Keratinocyte (primary cell): ENCODE measurements around the gene ENDOU. TPM values are rescaled to one million over a fixed set of nuclear protein-coding genes. Genes with fewer than 3 reads are reported as not detected.

Experiments
- DNase-seq: peaks from one replicate; pipeline ENCODE4 v3.0.0-alpha.2; 2011; ENCODE audit warnings: low read depth, missing footprints, low spot score
- FAIRE-seq: peaks from 2 replicates; lab custom pipeline; 2011; peaks lifted over from hg19 to GRCh38; lab: Jason Lieb, UNC
- H2AFZ ChIP-seq: 2 replicates; pipeline ENCODE4 v1.6.0; 2012; ENCODE audit warnings: low read length, control low read depth, inconsistent platforms; ENCODE audit not compliant: control insufficient read depth
- H3K27ac ChIP-seq: 2 replicates; pipeline ENCODE4 v1.5.1; 2011; ENCODE audit warnings: low read length; ENCODE audit not compliant: control insufficient read depth, insufficient read depth
- H3K27me3 ChIP-seq: 3 replicates; pipeline ENCODE4 v1.6.0; 2011; ENCODE audit warnings: low read length; ENCODE audit not compliant: control insufficient read depth, insufficient read depth; ENCODE audit errors: extremely low read depth
- H3K36me3 ChIP-seq, 2 experiments: 2 replicates in 1 of 2; 3 replicates in 1 of 2; pipeline ENCODE4 v1.5.1; 2011; ENCODE audit warnings: low read length in 2 of 2, mild to moderate bottlenecking in 1 of 2; ENCODE audit not compliant: control insufficient read depth in 2 of 2, insufficient read depth in 2 of 2; ENCODE audit errors: extremely low read depth in 1 of 2
- H3K4me1 ChIP-seq: 3 replicates; pipeline ENCODE4 v1.5.1; 2011; ENCODE audit warnings: low read length; ENCODE audit not compliant: control insufficient read depth, insufficient read depth; ENCODE audit errors: extremely low read depth
- H3K4me2 ChIP-seq: 3 replicates; pipeline ENCODE4 v1.6.0; 2011; ENCODE audit warnings: low read depth, low read length; ENCODE audit not compliant: control insufficient read depth, insufficient read depth; ENCODE audit errors: extremely low read depth
- H3K4me3 ChIP-seq, 3 experiments: fragments of 200-600 bp in 1 of 3; sonication (generic) in 1 of 3; 2 replicates in 2 of 3; 3 replicates in 1 of 3; pipeline ENCODE4 v1.5.1; 2011 to 2016; ENCODE audit warnings: low read length in 3 of 3, mild to moderate bottlenecking in 3 of 3, control low read depth in 2 of 3, inconsistent platforms in 1 of 3, low read depth in 1 of 3, mixed read lengths in 1 of 3, mixed run types in 1 of 3, moderate library complexity in 1 of 3; ENCODE audit not compliant: control insufficient read depth in 2 of 3, insufficient read depth in 2 of 3; ENCODE audit errors: extremely low read depth in 1 of 3
- H3K79me2 ChIP-seq: 2 replicates; pipeline ENCODE4 v1.6.0; 2012; ENCODE audit warnings: low read length; ENCODE audit not compliant: control insufficient read depth, insufficient read depth
- H3K9ac ChIP-seq: 3 replicates; pipeline ENCODE4 v1.6.0; 2011; ENCODE audit warnings: low read length; ENCODE audit not compliant: control insufficient read depth, insufficient read depth; ENCODE audit errors: extremely low read depth
- H3K9me1 ChIP-seq: 3 replicates; pipeline ENCODE4 v1.6.0; 2011; ENCODE audit warnings: low read length; ENCODE audit not compliant: control insufficient read depth, insufficient read depth; ENCODE audit errors: extremely low read depth
- H3K9me3 ChIP-seq: 2 replicates; pipeline ENCODE4 v1.5.1; 2012; ENCODE audit warnings: low read depth, low read length; ENCODE audit not compliant: control insufficient read depth
- H4K20me1 ChIP-seq: 3 replicates; pipeline ENCODE4 v1.6.0; 2011; ENCODE audit warnings: low read length; ENCODE audit not compliant: control insufficient read depth, insufficient read depth; ENCODE audit errors: extremely low read depth
- EZH2 ChIP-seq: IDR thresholded peaks from one replicate; pipeline ENCODE4 v1.6.1; 2012; ENCODE audit warnings: inconsistent platforms, mild to moderate bottlenecking, low read length, moderate library complexity
- dilution Hi-C: fragments of 300-500 bp; cut with MboI; formaldehyde crosslinking; loops from one replicate; pipeline ENCODE4 v1.7.0; 2020; ENCODE audit warnings: low sequenced_read_pairs; ENCODE audit not compliant: extremely low pct_ligation_motif_present
- polyA plus RNA-seq, 5 experiments: library from polyadenylated mRNA; depleted of rRNA in 3 of 5; stranded (reverse) in 3 of 5; stranded (forward) in 1 of 5; unstranded in 1 of 5; fragments of >200 nt; gene quantifications; 1 replicate in 1 of 5; 2 replicates in 3 of 5; 3 replicates in 1 of 5; pipeline versions ENCODE4 v1.2.1 to v1.2.3, GENCODE V29; 2011 to 2012; ENCODE audit warnings: missing spikeins in 2 of 5, low read depth in 1 of 5, low replicate concordance in 1 of 5
- TF ChIP-seq, protein P1 (sequence below), 3 experiments: IDR thresholded peaks in 1 of 3; conservative IDR thresholded peaks in 1 of 3; optimal IDR thresholded peaks in 1 of 3; 2 replicates in 2 of 3; 3 replicates in 1 of 3; pipeline versions ENCODE3 to v1.5.1; 2011; ENCODE audit warnings: low read length in 3 of 3, mild to moderate bottlenecking in 3 of 3, moderate library complexity in 2 of 3, control low read depth in 1 of 3, inconsistent platforms in 1 of 3; ENCODE audit not compliant: insufficient read depth in 2 of 3; ENCODE audit errors: extremely low read depth in 1 of 3

Gene ENDOU
- polyA plus RNA-seq, 1 donor (not counting 4 experiments of a cell fraction or from before 2014, with no cell fraction given): 0.33 TPM

DNA sequence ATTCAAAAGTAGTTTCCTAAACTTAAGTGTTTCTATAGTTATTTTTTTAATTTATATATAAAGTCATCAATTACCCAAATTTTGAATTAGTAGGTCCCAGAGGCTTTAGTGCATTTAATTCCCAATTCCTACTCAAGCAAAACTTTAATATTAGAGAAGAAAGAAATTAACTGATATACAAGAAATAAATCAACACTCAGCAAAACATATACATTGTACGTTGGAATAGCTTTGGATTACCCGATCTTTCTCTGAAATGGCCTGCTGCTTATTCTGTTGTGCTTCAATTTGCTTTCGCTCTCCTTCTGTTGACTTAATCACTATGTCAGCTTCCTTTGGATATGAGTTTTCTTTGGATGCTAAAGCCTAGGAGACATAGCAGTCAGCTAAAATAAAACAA, 37.7 kb downstream of the ENDOU start:
- Histone ChIP-seq H2AFZ (no peak overlapping the region), H3K36me3 (peaks cover 2 to 5% of the 10 kb centered on the region in 2 experiments), H3K27me3 (no peaks in the 10 kb centered on the region), H3K79me2 (no peaks in the 10 kb centered on the region), H3K9ac (no peak overlapping the region), H3K4me2 (no peak overlapping the region), H4K20me1 (no peaks in the 10 kb centered on the region), H3K4me3 (no peak overlapping the region), H3K27ac (no peak overlapping the region), H3K9me3 (no peaks in the 10 kb centered on the region), H3K9me1 (no peaks in the 10 kb centered on the region), H3K4me1 (no peaks in the 10 kb centered on the region)
- TF ChIP-seq, protein P1, sequence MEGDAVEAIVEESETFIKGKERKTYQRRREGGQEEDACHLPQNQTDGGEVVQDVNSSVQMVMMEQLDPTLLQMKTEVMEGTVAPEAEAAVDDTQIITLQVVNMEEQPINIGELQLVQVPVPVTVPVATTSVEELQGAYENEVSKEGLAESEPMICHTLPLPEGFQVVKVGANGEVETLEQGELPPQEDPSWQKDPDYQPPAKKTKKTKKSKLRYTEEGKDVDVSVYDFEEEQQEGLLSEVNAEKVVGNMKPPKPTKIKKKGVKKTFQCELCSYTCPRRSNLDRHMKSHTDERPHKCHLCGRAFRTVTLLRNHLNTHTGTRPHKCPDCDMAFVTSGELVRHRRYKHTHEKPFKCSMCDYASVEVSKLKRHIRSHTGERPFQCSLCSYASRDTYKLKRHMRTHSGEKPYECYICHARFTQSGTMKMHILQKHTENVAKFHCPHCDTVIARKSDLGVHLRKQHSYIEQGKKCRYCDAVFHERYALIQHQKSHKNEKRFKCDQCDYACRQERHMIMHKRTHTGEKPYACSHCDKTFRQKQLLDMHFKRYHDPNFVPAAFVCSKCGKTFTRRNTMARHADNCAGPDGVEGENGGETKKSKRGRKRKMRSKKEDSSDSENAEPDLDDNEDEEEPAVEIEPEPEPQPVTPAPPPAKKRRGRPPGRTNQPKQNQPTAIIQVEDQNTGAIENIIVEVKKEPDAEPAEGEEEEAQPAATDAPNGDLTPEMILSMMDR (optimal IDR thresholded peaks at IDR 0.05 in 1 of 3, IDR thresholded peaks at IDR 0.05 in 1 of 3, conservative IDR thresholded peaks at IDR 0.05 in 1 of 3; ENCODE audit: extremely low read depth in 1 of 3, insufficient read depth in 2 of 3, low read length in 3 of 3): no peak
- no peak for TF ChIP-seq EZH2
- DNase-seq (no peak), FAIRE-seq (no peak)
- dilution Hi-C loops: no loop called here

DNA sequence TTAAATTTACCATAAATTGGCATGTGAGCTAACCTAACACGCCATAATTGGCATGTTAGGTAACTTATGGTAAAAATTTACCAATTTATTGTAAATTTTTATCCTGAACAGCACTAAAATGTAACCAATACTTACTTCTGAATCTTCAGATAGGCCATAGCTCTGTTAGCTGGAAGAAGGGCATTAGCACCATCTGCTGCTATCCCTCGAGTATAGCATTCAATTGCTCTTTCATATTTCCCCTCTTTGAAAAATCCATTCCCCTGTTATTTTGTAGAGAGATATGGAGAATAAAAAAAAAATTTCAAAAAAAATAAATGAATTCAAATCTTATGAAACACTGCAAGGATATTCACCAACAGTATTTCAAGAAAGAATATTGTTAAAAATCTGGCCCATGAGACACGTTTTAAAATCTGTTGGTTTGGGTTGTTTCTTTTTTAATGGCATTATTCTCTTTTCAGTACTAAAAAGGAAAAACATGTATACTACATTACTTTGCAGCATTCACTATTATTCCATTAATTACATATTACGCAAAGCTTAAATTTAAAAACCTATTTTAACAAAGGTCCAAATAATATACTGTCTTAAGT, 38.5 kb downstream of the ENDOU start:
- DNase-seq: no peak
- Histone ChIP-seq H3K27me3 (no peaks in the 10 kb centered on the region), H3K4me2 (no peak overlapping the region), H3K27ac (no peak overlapping the region), H3K79me2 (no peaks in the 10 kb centered on the region), H3K9me3 (no peaks in the 10 kb centered on the region), H3K9ac (no peak overlapping the region), H4K20me1 (no peaks in the 10 kb centered on the region), H3K9me1 (no peaks in the 10 kb centered on the region), H3K36me3 (peaks cover 0 to 5% of the 10 kb centered on the region in 2 experiments), H3K4me1 (no peaks in the 10 kb centered on the region), H3K4me3 (no peak overlapping the region), H2AFZ (no peak overlapping the region)
- TF ChIP-seq EZH2: no peak
- TF ChIP-seq, protein P1 (optimal IDR thresholded peaks at IDR 0.05 in 1 of 3, IDR thresholded peaks at IDR 0.05 in 1 of 3, conservative IDR thresholded peaks at IDR 0.05 in 1 of 3; ENCODE audit: extremely low read depth in 1 of 3, insufficient read depth in 2 of 3, low read length in 3 of 3): peak in 2 of 3 experiments; percentile 49 to 55
- dilution Hi-C loops: no loop called here
- peak; percentile 9 for FAIRE-seq
